Neural progenitor cell (in vitro differentiated cells): ENCODE data around the gene UBR2. TPM values are rescaled to one million over a fixed set of nuclear protein-coding genes. Genes with fewer than 3 reads are reported as not detected.

Source experiments
- DNase-seq: peaks from one replicate; pipeline ENCODE4 v3.0.0-alpha.2; 2016; ENCODE audit warnings: low spot score
- H2AFZ ChIP-seq: fragments of 200-600 bp; sonication (generic); replicated peaks from 2 replicates; pipeline ENCODE4 v1.6.1; 2016; ENCODE audit warnings: antibody characterized with exemption
- H3F3A ChIP-seq: fragments of 200-600 bp; sonication (generic); 2 replicates; pipeline ENCODE4 v1.6.1; 2016; ENCODE audit warnings: antibody characterized with exemption, low read depth
- H3K27ac ChIP-seq: fragments of 200-600 bp; sonication (generic); 2 replicates; pipeline ENCODE4 v1.5.1; 2016; ENCODE audit warnings: mild to moderate bottlenecking
- H3K27me3 ChIP-seq: fragments of 200-600 bp; sonication (generic); 2 replicates; pipeline ENCODE4 v1.6.1; 2016; ENCODE audit warnings: mild to moderate bottlenecking, moderate library complexity
- H3K36me3 ChIP-seq: fragments of 200-600 bp; sonication (generic); 2 replicates; pipeline ENCODE4 v1.5.1; 2016
- H3K4me1 ChIP-seq: fragments of 200-600 bp; sonication (generic); 2 replicates; pipeline ENCODE4 v1.6.1; 2016; ENCODE audit warnings: mixed run types
- H3K4me2 ChIP-seq: fragments of 200-600 bp; sonication (generic); 2 replicates; pipeline ENCODE4 v1.6.1; 2016
- H3K4me3 ChIP-seq: fragments of 200-600 bp; sonication (generic); 2 replicates; pipeline ENCODE4 v1.5.1; 2016
- H3K79me2 ChIP-seq: fragments of 200-600 bp; sonication (generic); 2 replicates; pipeline ENCODE4 v1.6.1; 2016; ENCODE audit warnings: low read depth
- H3K9ac ChIP-seq: fragments of 200-600 bp; sonication (generic); 2 replicates; pipeline ENCODE4 v1.6.1; 2016
- H3K9me3 ChIP-seq: fragments of 200-600 bp; sonication (generic); 2 replicates; pipeline ENCODE4 v1.5.1; 2016; ENCODE audit warnings: low read depth
- H4K20me1 ChIP-seq: fragments of 200-600 bp; sonication (generic); 2 replicates; pipeline ENCODE4 v1.6.1; 2016; ENCODE audit warnings: low read depth
- H3K27ac Mint-ChIP-seq: 3 replicates; pipeline ENCODE4 v1.8.0; 2021; ENCODE audit warnings: mixed read lengths
- H3K27me3 Mint-ChIP-seq: 2 replicates; pipeline ENCODE4 v1.8.0; 2022; ENCODE audit warnings: low read depth, mild to moderate bottlenecking, inconsistent platforms, moderate library complexity, mixed read lengths; ENCODE audit not compliant: insufficient read depth
- H3K36me3 Mint-ChIP-seq: 3 replicates; pipeline ENCODE4 v1.8.0; 2021; ENCODE audit warnings: mixed read lengths
- H3K4me1 Mint-ChIP-seq: 3 replicates; pipeline ENCODE4 v1.8.0; 2021; ENCODE audit warnings: mixed read lengths
- H3K4me3 Mint-ChIP-seq: 3 replicates; pipeline ENCODE4 v1.8.0; 2021; ENCODE audit warnings: mild to moderate bottlenecking, moderate library complexity, mixed read lengths
- H3K9me3 Mint-ChIP-seq: 3 replicates; pipeline ENCODE4 v1.8.0; 2020; ENCODE audit warnings: mixed read lengths
- CTCF ChIP-seq: fragments of 200-600 bp; sonication (generic); IDR thresholded peaks from 2 replicates; pipeline ENCODE4 v1.5.1; 2017; ENCODE audit warnings: antibody characterized with exemption, mild to moderate bottlenecking
- EZH2 ChIP-seq: fragments of 200-600 bp; sonication (generic); IDR thresholded peaks from 2 replicates; pipeline ENCODE4 v1.6.1; 2017; ENCODE audit warnings: antibody characterized with exemption, mild to moderate bottlenecking, moderate library complexity
- EZH2phosphoT487 ChIP-seq: fragments of 200-600 bp; sonication (generic); IDR thresholded peaks from 2 replicates; pipeline ENCODE4 v1.6.1; 2017; ENCODE audit warnings: antibody characterized with exemption
- total RNA-seq: library from RNA; depleted of rRNA; stranded (reverse); fragments of >200 nt; gene quantifications from 2 replicates; pipeline ENCODE4 v1.2.3, GENCODE V29; 2015; ENCODE audit warnings: low replicate concordance

UBR2 gene
- total RNA-seq, 1 donor from 2014 or later: 34.7 TPM

GRCh38 chr6:42628604-42629003 is 64.8 kb downstream of the UBR2 start:
- H3K36me3 ChIP-seq: peaks cover 3% of the 10 kb centered on the region
- no peak overlapping the region for H3K27ac Mint-ChIP-seq

GRCh38 chr6:42629845-42630244 is 66.0 kb downstream of the UBR2 start:
- Histone ChIP-seq H2AFZ (no peak overlapping the region), H3K4me2 (no peak overlapping the region), H3K27me3 (no peaks in the 10 kb centered on the region), H3K4me3 (no peak overlapping the region), H3K9me3 (no peaks in the 10 kb centered on the region), H3K27ac (peak overlapping the region; percentile 29), H3K9ac (no peak overlapping the region), H3K4me1 (no peaks in the 10 kb centered on the region), H3F3A (peaks cover 4% of the 10 kb centered on the region), H4K20me1 (no peaks in the 10 kb centered on the region), H3K79me2 (no peaks in the 10 kb centered on the region), H3K36me3 (peaks cover 4% of the 10 kb centered on the region)
- Mint-ChIP-seq H3K9me3 (no peaks in the 10 kb centered on the region), H3K4me3 (no peak overlapping the region), H3K4me1 (no peaks in the 10 kb centered on the region), H3K27ac (peak overlapping the region; percentile 72), H3K27me3 (peaks cover 2% of the 10 kb centered on the region), H3K36me3 (peaks cover 13% of the 10 kb centered on the region)
- TF ChIP-seq CTCF (no peak), EZH2 (no peak), EZH2phosphoT487 (no peak)
- DNase-seq: no peak

More at GRCh38 chr6:42628604-42629003, 64.8 kb downstream of the UBR2 start:
- Histone ChIP-seq H2AFZ (no peak overlapping the region), H3K4me2 (no peak overlapping the region), H4K20me1 (no peaks in the 10 kb centered on the region), H3K27ac (no peak overlapping the region), H3K9me3 (no peaks in the 10 kb centered on the region), H3K4me1 (no peaks in the 10 kb centered on the region), H3K27me3 (no peaks in the 10 kb centered on the region), H3K4me3 (no peak overlapping the region), H3K9ac (no peak overlapping the region), H3F3A (peaks cover 4% of the 10 kb centered on the region), H3K79me2 (no peaks in the 10 kb centered on the region)
- Mint-ChIP-seq H3K27me3 (peaks cover 4% of the 10 kb centered on the region), H3K9me3 (no peaks in the 10 kb centered on the region), H3K4me3 (no peak overlapping the region), H3K36me3 (peaks cover 15% of the 10 kb centered on the region), H3K4me1 (no peaks in the 10 kb centered on the region)
- TF ChIP-seq EZH2: no peak
- TF ChIP-seq CTCF: no peak
- TF ChIP-seq EZH2phosphoT487: no peak
- DNase-seq: no peak

GRCh38 chr6:42637681-42638080 is 73.9 kb downstream of the UBR2 start:
- no peak overlapping the region for H3K4me3 ChIP-seq
- Mint-ChIP-seq H3K36me3 (peaks cover 8% of the 10 kb centered on the region), H3K27me3 (no peaks in the 10 kb centered on the region), H3K4me3 (no peak overlapping the region), H3K27ac (no peak overlapping the region), H3K4me1 (no peaks in the 10 kb centered on the region), H3K9me3 (no peaks in the 10 kb centered on the region)
- H3K79me2 ChIP-seq: no peaks in the 10 kb centered on the region
- no peak overlapping the region for H2AFZ ChIP-seq
- H3F3A ChIP-seq: no peaks in the 10 kb centered on the region
- no peak overlapping the region for H3K27ac ChIP-seq
- peaks cover 14% of the 10 kb centered on the region for H3K36me3 ChIP-seq
- TF ChIP-seq EZH2 (no peak), EZH2phosphoT487 (no peak), CTCF (no peak)
- no peak overlapping the region for H3K9ac ChIP-seq
- no peaks in the 10 kb centered on the region for H4K20me1 ChIP-seq
- no peaks in the 10 kb centered on the region for H3K27me3 ChIP-seq
- H3K4me1 ChIP-seq: no peaks in the 10 kb centered on the region
- DNase-seq: no peak
- no peaks in the 10 kb centered on the region for H3K9me3 ChIP-seq
- no peak overlapping the region for H3K4me2 ChIP-seq

- Histone ChIP-seq H3F3A (no peaks in the 10 kb centered on the region), H3K4me3 (no peak overlapping the region), H2AFZ (no peak overlapping the region), H4K20me1 (no peaks in the 10 kb centered on the region), H3K4me1 (no peaks in the 10 kb centered on the region), H3K9me3 (no peaks in the 10 kb centered on the region), H3K4me2 (no peak overlapping the region), H3K79me2 (no peaks in the 10 kb centered on the region), H3K27ac (no peak overlapping the region), H3K27me3 (no peaks in the 10 kb centered on the region), H3K9ac (no peak overlapping the region), H3K36me3 (peaks cover 3% of the 10 kb centered on the region)
- Mint-ChIP-seq H3K36me3 (peaks cover 6% of the 10 kb centered on the region), H3K4me1 (no peaks in the 10 kb centered on the region), H3K27ac (no peak overlapping the region), H3K9me3 (no peaks in the 10 kb centered on the region), H3K27me3 (no peaks in the 10 kb centered on the region), H3K4me3 (no peak overlapping the region)
- DNase-seq: no peak
- TF ChIP-seq EZH2 (no peak), CTCF (no peak)
These were observed 79.0 kb downstream of the UBR2 start for GRCh38 chr6:42642794-42643193.
